Measurements from ENCODE around the gene ARHGAP27.
"Not testable (repeated sequence)": the region's sequence is repeated elsewhere in the genome, so short reads cannot be mapped to it uniquely, and the experiment has no call there.

The ARHGAP27 gene

DNA sequence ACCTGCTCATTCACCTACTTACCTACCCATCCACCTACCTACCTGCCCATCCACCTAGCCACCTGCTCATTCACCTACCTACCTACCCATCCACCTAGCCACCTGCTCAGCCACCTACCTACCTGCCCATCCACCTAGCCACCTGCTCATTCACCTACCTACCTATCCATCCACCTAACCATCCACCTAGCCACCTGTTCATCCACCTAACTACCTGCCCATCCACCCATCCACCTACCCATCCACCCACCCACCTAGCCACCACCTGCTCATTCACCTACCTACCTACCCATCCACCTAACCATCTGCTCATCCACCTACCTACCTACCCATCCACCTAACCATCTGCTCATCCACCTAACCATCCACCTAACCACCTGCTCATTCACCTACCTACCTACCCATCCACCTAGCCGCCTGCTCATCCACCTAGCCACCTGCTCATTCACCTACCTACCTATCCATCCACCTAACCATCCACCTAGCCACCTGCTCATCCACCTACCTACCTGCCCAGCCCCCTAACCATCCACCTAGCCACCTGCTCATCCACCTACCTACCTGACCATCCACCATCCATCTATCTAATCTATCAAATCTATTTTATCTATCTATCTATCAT lies 17.1 kb upstream of the ARHGAP27 start:
- not testable (repeated sequence) for DNase-seq (ENCODE audit: low spot score in 2 of 2); ATAC-seq; H3K9me3 Mint-ChIP-seq; H3K4me3 Mint-ChIP-seq
- H3K4me1 Mint-ChIP-seq: peaks cover 27% of the 10 kb centered on the region
- peak overlapping the region; percentile 84 for H3K27ac Mint-ChIP-seq
- H3K36me3 Mint-ChIP-seq: peaks cover 24% of the 10 kb centered on the region

DNA sequence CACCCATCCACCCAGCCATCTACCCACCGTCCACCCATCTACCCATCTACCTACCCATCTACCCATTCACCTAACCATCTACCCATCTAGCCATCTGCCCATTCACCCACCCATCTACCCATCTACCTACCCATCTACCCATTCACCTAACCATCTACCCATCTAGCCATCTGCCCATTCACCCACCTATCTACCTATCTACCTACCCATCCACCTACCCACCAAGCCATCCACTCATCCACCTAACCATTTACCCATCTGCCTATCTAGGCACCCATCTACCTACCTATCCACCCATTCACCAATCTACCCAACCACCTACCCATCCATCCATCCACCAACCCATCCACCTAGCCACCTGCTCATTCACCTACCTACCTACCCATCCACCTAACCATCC lies 16.6 kb upstream of the ARHGAP27 start:
- not testable (repeated sequence) for ATAC-seq; DNase-seq (ENCODE audit: low spot score in 2 of 2); H3K9me3 Mint-ChIP-seq; H3K4me3 Mint-ChIP-seq
- Mint-ChIP-seq H3K36me3 (peaks cover 19% of the 10 kb centered on the region), H3K27ac (peak overlapping the region; percentile 84), H3K4me1 (peaks cover 30% of the 10 kb centered on the region)

DNA sequence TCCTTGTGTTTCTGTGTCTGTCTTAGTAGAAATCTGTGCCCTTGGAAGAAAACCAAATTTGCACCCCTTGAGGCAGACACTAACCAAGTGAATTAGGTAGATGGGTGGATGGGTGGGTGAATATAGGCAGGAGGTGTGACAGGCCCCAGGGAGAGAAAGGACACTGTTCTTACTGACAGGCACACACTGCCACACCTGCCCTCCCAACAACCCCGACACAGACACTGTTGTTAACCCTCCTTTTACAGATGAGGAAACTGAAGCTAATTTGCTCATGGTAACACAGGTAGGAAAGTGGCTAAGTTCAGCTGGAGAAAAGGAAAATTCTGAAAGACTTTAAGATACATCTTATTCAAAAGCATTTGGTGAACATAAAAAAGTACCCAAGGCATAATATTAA lies 15.8 kb upstream of the ARHGAP27 start:
- not testable (repeated sequence) for H3K4me3 Mint-ChIP-seq; DNase-seq (ENCODE audit: low spot score in 2 of 2); ATAC-seq; H3K9me3 Mint-ChIP-seq
- H3K36me3 Mint-ChIP-seq: peaks cover 19% of the 10 kb centered on the region
- H3K4me1 Mint-ChIP-seq: peaks cover 30% of the 10 kb centered on the region
- peak overlapping the region; percentile 79 for H3K27ac Mint-ChIP-seq

DNA sequence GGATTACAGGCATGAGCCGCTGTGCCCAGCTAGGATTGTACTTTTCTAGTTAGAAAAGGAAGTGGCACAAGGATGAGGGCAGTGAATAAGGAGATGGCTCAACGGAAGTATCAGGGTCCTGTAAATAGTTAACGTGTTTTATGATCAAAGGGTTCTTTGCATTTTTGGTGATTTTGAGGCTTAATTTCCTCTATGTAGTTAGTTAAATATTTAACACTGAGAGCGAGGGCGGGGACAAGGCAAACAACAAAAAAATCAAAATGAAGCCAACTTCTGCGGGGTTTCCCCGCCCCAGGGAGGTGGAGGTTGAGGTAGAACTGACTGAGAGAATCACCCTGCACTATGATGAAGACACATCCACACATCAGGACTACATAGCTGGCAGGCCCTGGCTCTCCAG lies 15.4 kb upstream of the ARHGAP27 start:
- peak overlapping the region; percentile 79 for H3K27ac Mint-ChIP-seq
- not testable (repeated sequence) for H3K4me3 Mint-ChIP-seq

DNA sequence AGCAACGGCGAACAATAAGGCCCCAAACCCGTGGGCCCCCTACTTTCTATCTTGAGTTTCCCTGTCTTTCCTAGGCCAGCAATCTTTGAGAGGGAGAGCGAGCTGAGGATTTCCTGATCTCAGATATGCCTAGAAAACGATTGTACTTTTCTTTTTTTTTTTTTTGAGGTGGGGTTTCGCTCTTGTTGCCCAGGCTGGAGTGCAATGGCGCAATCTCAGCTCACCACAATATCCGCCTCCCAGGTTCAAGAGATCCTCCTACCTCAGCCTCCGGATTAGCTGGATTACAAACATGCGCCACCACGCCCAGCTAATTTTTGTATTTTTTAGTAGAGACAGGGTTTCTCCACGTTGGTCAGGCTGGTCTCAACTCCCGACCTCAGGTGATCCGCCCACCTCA lies 15.0 kb upstream of the ARHGAP27 start:
- Mint-ChIP-seq H3K36me3 (peaks cover 15% of the 10 kb centered on the region), H3K4me1 (peaks cover 30% of the 10 kb centered on the region), H3K27ac (peak overlapping the region; percentile 79)
- H3K4me3 Mint-ChIP-seq; DNase-seq (ENCODE audit: low spot score in 2 of 2); ATAC-seq; H3K9me3 Mint-ChIP-seq: not testable (repeated sequence)

More for the DNA sequence above, 15.4 kb upstream of the ARHGAP27 start:
- H3K9me3 Mint-ChIP-seq; ATAC-seq; DNase-seq (ENCODE audit: low spot score in 2 of 2): not testable (repeated sequence)
- H3K4me1 Mint-ChIP-seq: peaks cover 30% of the 10 kb centered on the region
- H3K36me3 Mint-ChIP-seq: peaks cover 19% of the 10 kb centered on the region

DNA sequence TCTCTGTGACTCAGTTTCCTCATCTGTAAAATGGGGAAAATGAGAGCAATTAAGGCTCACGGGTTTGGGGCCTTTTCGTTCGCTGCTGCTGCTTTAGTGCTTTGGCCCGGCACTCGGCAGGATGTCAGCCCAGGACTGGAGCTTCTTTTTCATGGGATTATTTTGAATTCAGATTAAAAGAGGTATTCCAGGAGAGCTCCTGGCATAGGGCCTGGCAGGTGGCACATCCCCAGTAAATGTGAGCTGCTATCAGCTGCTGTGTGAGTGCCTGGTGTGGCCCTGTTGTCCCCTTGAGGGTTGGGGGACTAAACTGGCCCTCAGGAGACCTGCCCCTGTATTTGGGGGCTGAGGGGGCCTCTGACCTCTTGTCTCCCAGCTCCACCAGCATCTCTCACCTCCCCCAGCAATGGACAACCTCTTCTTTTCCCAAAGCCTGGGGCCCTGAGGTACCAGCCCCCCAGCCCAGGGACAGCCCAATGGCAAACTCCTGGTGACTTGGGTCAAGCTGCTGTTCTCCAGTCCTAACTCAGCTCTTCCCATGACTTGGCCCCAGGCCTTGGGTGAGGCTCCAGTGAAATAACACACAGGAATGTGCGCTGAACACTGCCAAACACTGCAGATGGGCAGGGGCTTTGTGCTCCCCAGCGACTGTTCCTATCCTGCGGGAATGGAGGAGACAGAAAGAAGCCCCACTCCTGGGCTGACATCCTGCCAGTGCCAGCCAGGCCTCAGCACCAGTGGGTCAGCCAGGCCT lies 14.4 kb upstream of the ARHGAP27 start:
- Mint-ChIP-seq H3K27ac (peak overlapping the region; percentile 79), H3K36me3 (peaks cover 13% of the 10 kb centered on the region), H3K4me1 (peaks cover 30% of the 10 kb centered on the region)
- not testable (repeated sequence) for H3K4me3 Mint-ChIP-seq; ATAC-seq; DNase-seq (ENCODE audit: low spot score in 2 of 2); H3K9me3 Mint-ChIP-seq

DNA sequence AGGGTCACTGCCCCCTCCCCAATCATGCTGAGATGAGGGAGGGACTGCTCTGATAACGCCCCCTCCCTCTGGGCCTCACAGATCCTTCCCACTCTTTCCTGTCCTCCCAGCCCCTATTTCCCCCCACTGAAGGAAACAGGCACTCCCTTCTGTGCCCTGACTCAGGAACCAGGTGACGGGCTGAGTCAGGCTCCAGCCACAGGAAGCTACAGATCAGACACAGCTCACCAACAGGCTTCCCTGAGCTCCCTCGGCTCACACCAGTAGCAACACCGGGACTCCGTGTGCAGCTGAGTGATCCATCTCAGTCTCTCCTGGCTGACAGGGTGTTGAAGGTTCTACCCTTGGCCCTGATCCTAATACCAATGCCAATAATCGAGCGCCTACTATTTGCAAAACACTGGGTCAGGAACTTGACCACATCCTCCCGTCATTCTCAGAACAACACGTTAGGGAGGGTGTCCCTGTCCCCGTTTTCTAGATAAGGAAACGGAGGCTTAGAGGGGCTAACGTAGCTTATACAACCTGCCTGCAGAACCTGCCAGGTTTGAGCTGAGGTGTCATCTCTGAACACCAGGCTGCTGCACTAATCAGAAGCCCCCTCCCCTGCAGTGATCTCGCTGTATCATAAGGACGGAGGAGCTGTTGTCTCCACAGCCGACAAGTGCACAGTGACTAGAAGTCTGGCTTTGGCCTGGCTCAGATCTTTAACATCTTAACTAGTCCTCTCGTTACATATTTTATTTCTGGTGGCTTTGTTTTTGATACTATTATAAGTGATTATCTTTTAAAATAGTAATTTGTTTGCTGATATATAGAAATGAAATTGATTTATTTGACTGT lies 13.5 kb upstream of the ARHGAP27 start:
- peak overlapping the region; percentile 91 for H3K27ac Mint-ChIP-seq
- ATAC-seq: peak; percentile 99
- peaks cover 35% of the 10 kb centered on the region for H3K4me1 Mint-ChIP-seq
- H3K4me3 Mint-ChIP-seq: peak overlapping the region; percentile 56
- H3K9me3 Mint-ChIP-seq: not testable (repeated sequence)
- peaks cover 13% of the 10 kb centered on the region for H3K36me3 Mint-ChIP-seq
- peak in 1 of 2 donors; percentile 39 for DNase-seq (ENCODE audit: low spot score in 2 of 2)

DNA sequence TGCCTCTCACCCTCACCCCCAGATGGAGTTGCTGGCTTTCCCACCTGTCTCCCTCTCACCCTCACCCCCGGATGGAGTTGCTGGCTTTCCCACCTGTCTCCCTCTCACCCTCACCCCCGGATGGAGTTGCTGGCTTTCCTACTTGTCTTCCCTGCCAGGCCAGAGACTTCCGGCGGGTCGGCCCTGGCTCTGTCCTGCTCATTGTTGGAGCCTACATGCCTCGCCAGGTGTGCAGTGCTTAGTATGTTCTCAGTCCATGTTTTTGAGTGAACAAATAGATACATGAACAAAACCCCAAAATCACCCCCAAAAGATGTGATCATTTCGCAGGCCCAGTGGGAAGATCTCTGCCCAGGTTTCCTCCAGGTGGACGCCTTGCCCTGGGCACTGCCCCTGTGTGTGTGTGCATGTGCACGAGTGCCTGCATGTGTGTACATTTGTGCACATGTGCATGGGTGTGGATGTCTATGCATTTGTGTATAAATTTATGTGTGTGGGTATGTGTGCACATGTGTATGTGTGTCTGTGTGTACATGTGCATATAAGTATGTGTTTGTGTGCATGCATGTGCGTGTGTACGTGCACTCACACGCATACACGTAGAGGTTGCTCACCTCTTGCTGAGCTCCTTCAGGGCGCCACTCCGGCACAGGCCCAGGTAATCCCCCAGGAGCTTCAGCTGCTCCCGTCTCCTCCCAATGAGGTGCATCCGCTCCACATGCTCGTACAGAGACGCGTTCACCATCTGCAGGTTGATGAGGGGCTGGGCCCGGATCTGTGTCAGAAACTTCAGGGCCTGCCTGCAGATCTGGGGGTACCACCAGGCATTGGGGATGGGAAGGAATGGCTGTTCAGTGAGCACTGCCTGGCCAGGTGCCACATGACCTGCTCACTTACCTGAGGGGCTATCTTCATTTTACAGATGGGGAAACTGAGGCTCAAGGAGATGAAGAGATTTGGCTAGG lies 12.5 kb upstream of the ARHGAP27 start:
- Mint-ChIP-seq H3K4me1 (peaks cover 42% of the 10 kb centered on the region), H3K36me3 (peaks cover 13% of the 10 kb centered on the region), H3K27ac (peak overlapping the region; percentile 91), H3K4me3 (peak overlapping the region; percentile 56)
- DNase-seq (ENCODE audit: low spot score in 2 of 2); H3K9me3 Mint-ChIP-seq; ATAC-seq: not testable (repeated sequence)

DNA sequence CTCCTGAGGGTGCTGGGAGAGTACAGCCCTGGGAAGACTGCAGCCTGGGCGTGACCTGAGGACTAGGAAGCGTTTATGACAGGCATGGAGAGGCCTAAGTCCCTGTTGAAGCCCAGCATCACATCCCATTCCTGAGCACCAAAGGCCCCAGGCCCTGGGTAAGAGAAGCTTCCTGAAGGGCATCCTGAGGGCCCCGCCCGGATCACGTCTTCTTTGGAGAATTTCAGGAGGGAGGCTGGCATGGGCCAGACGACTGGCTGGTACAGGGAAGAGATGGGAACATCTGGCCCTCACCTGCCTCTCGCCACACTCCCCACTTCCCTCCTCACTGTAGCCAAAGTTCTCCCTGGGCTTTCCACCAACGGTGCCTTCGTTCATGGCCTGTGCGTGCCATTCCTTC lies 11.6 kb upstream of the ARHGAP27 start:
- ATAC-seq; H3K9me3 Mint-ChIP-seq; DNase-seq (ENCODE audit: low spot score in 2 of 2); H3K27ac Mint-ChIP-seq; H3K4me3 Mint-ChIP-seq: not testable (repeated sequence)
- Mint-ChIP-seq H3K36me3 (peaks cover 10% of the 10 kb centered on the region), H3K4me1 (peaks cover 36% of the 10 kb centered on the region)

DNA sequence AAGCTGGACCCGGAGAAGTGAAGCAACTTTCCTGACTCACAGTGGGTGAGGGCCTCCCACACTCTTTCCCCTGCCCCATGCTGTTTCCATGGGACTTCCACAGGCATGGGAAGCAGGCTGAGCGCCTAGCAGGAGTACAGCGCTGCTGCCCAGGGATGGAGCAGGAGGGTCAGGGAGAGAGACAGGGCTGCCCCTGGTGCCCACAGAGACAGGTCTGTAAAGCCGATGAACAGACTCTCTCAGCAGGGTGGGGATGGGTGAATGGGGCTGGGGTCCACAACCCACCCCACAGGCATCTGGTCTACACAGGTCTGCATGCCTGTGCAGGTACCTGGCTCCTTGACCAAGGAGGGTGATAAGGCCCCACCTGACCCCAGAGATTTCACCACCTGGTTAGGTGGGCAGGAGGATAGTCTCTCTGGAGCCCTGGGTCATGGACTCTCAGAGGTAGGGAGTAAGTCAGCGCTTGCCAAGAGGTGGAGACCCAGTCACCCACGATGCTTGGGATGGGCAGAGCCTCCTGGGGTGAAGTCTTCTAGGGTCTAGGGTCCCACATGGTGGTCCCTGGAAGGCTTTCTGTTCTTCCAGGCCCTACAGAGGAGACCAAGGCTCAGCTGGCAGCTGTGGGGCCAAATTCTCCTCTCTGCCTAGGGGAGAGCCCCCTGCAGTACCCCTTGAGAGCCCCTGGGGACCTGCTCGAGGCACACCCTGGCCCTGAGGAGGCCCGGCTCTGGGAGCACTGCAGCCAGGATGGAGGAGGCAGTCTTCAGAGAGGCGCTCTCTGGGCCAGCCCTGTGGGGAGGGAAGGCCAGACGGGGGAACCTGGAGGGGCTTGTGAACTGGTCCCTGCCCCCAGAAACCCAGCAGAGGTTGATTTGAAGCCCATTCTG lies 10.9 kb upstream of the ARHGAP27 start:
- H3K27ac Mint-ChIP-seq; H3K36me3 Mint-ChIP-seq; DNase-seq (ENCODE audit: low spot score in 2 of 2); ATAC-seq; H3K4me3 Mint-ChIP-seq; H3K9me3 Mint-ChIP-seq: not testable (repeated sequence)
- peaks cover 36% of the 10 kb centered on the region for H3K4me1 Mint-ChIP-seq

DNA sequence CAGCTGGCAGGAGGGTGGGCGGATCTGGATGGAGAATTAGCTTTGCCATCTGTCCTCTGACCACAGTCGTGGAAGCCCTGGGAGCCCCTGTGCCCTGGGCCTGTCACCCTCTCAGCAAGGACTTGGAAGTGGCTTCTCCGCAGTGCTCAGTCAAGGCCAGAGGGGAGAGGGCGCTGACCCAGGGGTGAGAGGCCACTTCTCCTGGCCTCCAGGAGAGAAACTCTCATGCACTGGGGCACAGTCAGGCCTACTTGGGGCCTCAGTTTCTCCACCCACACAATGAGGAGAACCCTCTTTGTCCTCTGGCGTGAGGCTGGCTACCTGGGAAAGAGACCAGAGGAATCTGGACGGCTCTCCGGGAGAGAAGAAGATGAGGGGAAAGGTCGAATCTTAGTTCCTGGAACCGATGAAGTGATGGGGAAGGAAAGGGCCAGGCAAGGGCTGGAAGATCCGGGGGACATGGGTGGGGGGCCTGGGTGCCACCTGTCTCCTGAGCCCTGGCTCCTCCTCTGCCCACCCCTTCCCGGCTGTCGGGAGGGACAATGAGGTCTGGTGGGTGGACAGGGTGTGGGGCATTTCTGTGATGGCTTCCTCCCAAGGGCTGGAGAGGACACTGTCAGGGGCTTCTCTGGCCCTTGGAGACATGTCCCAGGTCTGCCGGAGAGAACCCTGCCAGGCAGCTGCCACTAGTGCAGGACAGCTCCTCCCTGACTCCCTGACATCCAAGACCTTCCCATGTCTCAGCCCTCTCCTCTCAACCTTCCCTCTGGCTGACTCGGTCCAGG lies 9.0 kb upstream of the ARHGAP27 start:
- Mint-ChIP-seq H3K36me3 (peaks cover 7% of the 10 kb centered on the region), H3K9me3 (no peaks in the 10 kb centered on the region), H3K4me3 (no peak overlapping the region), H3K4me1 (peaks cover 36% of the 10 kb centered on the region), H3K27ac (peak overlapping the region; percentile 81)
- DNase-seq (ENCODE audit: low spot score in 2 of 2) (no peak), ATAC-seq (no peak)

DNA sequence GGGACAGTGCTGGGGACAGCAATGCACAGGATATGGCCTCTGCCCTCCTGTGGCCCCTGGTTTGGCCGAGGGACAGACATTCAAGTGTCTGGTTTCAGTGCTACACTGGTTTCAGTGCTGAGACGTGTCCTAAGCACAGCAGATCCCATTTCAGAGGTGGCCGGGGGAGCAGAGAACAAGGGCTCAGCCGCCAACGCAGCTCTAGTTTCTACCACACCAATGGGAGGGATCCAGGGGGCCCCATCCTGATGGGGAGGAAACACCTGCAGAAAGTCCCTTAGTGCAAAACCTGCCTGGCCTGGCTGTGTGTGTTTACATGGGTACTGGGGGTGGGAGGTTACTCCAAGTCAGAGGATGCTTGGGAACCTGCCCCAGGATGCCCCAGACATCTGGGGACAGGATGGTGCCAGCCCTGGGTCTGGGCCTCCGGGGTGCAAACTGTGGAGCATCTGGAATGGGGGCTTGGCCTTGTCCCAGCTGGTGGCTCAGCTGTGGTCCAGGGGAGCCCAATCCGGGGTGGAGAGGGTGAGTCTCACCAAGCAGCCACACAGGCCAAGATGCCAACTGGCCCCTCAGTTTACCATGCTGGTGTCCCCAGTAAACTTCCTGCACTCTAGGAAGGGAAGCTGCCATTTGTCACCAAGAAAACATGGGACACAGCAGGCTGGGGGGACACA lies 8.3 kb upstream of the ARHGAP27 start:
- H3K9me3 Mint-ChIP-seq; DNase-seq (ENCODE audit: low spot score in 2 of 2); H3K4me3 Mint-ChIP-seq: not testable (repeated sequence)
- peaks cover 10% of the 10 kb centered on the region for H3K36me3 Mint-ChIP-seq
- peaks cover 32% of the 10 kb centered on the region for H3K4me1 Mint-ChIP-seq
- ATAC-seq: peak; percentile 33
- H3K27ac Mint-ChIP-seq: peak overlapping the region; percentile 81
